Stimulated activated CD4-positive, alpha-beta T cell treated with anti-CD3 and anti-CD28 coated beads, Interleukin-4, amount 100 ng/mL, for 24 hours (primary cell): ENCODE data around the gene AMOTL1.
"Not testable (repeated sequence)": the region's sequence is repeated elsewhere in the genome, so short reads cannot be mapped to it uniquely, and the experiment has no call there.

ENCODE experiments used
- DNase-seq: peaks from one replicate; pipeline ENCODE4 v3.0.0-alpha.2; 2020

Gene AMOTL1

DNA sequence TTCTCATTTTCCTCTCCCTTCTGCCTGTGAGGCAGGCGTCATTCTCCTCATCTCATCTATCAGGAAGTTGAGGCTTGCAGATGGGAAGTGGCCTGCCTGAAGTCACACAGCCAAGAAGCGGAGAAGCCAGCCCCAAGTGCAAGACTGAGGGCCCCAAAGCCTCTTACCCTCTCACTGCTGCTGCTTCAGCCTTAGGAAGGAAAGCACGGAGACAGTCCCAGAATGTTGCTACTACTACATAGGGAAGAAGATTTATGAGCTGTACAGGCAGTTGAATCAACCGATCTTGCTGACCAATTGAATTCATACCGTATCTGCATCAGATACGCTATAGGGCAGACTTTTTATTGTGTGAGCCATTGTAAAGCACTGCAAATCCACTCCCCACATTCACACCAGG lies 116.2 kb downstream of the AMOTL1 start:
- DNase-seq = no peak

- DNase-seq = no peak
Measured at GRCh38 chr11:94885133-94885532, 117.0 kb downstream of the AMOTL1 start.

DNA sequence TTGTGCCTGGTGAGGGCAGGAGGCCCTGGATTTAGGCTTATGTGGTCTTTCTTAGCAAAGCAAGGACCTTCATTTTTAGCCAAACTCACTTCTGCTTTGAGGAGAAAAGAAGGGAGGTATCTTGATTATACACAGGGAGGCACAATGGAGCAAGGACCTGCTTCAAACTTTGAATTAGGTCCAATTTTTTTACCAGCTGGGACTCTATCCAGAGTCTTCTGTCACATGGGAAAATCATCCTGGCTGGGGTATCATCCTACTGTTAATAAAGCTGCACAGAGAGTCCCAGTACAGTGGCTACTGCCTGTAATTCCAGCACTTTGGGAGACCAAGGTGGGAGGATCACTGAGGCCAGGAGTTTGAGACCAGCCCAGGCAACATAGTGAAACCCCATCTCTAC lies 117.4 kb downstream of the AMOTL1 start:
- no peak for DNase-seq

DNA sequence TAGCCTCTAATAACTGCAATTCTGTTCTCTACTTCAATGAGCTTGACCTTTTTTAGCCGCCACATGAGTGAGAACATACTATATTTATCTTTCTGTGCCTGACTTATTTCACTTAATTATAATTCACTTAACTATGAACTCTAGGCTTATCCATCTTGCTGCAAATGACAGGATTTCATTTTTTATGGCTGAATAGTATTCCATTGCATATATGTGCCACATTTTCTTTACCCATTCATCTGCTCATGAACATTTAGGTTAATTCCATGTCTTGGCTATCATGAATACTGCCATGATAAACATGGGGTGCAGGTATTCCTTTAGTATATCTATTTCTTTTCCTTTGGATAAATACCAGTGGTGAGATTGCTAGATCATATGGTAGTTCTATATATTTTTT lies 120.0 kb downstream of the AMOTL1 start:
- DNase-seq = no peak

DNA sequence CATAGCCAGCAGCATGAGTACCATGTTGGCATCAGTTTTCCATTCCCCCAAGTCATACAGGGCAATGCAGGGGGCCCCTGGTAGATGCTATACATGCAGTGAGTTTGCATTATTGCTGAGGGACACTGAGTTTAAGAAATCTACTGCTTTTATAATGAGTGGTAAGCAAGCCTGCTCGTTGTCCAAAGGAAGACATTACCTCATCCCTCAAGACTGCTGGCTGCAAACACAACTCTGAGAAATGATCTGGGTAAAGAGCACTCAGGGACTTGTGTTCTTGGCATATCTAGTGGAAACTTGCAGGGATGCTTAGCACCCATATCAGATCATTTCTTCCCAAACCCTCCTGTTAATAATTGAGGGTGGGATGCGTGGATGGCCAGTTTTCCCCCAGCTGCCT lies 127.3 kb downstream of the AMOTL1 start:
- no peak for DNase-seq

- no peak for DNase-seq
Measured at GRCh38 chr11:94895971-94896370, 127.8 kb downstream of the AMOTL1 start.

DNA sequence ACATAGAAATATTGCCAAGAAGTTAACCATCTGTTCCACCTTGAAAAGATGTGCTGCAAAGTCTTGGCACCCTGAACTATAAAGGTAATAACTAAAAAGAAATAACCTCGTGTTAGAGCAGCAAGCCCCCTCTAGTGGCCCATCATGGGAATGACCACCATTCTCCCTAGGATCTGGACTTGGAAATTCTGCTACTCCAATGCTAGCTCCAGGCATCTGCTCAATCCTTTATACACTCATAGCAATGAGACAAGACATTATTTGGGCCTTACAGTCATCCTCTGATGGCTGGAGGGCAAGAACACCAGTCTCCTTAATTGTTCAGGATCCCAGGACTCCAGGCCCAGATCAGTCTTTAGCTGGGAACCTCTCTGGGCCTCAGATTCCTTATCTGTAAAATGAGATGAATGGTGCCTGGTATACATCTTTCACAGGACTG lies 129.2 kb downstream of the AMOTL1 start:
- DNase-seq = peak; percentile 45

DNA sequence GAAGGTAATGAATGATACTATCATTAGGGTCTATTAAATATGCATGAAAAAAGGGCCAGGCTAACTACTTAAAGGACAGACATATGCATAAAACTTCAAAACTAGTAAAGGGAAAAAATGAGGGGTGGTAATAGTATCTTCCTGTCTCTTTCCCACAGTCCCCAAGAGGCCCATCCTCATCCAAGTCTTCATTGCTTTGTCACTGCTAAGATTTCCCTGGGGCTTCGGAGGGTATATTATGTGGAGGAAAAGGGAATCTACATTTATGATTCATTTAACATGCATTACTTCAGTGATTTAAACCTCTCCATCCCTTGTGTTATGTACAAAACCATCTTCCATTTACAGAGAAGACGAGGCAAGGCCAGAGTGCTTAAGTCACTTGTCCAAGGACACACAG lies 139.1 kb downstream of the AMOTL1 start:
- DNase-seq = no peak

DNA sequence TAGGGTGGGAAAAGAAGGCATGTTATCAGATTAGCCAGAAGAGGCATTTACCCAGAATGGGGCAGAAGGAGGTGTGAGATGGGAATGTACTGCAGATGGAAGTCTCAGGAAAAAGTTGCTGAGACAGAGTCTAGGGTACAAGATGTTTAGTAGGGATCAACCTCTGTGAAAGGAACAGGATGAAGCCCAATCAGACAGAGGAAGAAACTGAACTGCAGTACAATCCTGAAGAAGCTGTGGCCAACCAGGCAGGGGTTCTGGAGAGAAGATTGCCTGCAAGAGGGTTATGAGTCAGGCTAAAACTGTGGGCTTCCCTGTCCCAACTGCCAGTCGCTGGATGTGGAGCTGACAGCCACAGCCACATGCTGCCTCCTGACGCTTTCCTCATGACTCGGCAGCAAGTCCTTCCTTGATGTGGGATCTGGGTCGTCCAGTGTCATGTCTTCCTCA lies 141.2 kb downstream of the AMOTL1 start:
- DNase-seq = no peak

GRCh38 chr11:94910270-94910669 lies 142.1 kb downstream of the AMOTL1 start:
- no peak for DNase-seq

DNA sequence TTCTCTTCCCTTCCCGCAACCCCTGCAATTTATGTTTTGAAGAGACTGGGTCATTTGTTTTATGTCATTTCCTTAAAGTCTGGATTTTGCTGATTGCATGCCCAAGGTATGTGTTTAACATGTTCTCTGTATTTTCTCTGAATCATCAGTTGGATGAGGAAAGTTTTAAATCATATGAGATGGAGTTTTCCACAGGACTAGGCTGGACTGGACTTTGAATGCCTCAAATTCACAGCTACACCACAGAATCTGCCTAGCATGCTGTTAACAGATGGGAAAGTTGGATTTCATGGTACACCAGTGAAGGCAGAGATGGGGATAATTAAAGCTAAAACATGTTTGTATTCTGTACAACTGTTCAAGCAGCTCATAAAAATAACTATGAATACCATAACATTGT lies 142.6 kb downstream of the AMOTL1 start:
- DNase-seq = no peak

DNA sequence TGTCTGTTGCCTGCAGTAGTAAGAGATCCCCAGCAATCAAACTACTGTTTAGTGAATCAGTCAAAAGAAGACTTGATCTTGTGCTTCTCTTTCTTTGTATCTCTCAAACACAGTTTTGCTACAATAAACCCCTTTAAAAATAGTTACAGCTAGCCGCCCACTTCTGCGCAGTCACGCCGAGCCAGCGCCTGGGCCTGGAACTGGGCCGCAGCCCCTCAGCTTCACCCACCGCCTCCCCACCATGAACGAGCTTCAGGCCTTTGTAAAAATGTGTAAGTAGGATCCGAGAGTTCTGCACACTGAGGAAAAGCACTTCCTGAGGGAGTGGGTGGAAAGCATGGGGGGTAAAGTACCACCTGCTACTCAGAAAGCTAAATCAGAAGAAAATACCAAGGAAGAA lies 144.7 kb downstream of the AMOTL1 start:
- DNase-seq = no peak

DNA sequence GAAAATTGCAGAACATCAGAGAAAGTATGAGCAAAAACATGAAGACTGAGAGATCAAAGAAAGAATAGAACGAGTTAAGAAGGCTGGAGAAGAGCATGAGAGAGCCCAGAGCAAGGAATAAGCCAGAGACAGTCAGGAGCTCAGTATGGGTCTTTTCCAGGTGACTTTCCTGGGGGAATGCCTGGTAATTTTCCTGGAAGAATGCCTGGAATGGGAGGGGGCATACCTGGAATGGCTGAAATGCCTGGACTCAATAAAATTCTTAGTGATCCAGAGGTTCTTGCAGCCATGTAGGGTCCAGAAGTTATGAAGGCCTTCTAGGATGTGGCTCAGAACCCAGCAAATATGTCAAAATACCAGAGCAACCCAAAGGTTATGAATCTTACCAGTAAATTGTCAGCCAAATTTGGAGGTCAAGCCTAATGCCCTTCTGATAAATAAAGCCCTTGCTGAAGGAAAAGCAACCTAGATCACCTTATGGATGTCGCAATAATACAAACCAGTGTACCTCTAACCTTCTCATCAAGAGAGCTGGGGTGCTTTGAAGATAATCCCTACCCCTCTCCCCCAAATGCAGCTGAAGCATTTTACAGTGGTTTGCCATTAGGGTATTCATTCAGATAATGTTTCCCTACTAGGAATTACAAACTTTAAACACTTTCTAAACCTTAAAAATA lies 145.7 kb downstream of the AMOTL1 start:
- DNase-seq = not testable (repeated sequence)

- DNase-seq = no peak
Measured at GRCh38 chr11:94920311-94920710, 152.2 kb downstream of the AMOTL1 start.

DNA sequence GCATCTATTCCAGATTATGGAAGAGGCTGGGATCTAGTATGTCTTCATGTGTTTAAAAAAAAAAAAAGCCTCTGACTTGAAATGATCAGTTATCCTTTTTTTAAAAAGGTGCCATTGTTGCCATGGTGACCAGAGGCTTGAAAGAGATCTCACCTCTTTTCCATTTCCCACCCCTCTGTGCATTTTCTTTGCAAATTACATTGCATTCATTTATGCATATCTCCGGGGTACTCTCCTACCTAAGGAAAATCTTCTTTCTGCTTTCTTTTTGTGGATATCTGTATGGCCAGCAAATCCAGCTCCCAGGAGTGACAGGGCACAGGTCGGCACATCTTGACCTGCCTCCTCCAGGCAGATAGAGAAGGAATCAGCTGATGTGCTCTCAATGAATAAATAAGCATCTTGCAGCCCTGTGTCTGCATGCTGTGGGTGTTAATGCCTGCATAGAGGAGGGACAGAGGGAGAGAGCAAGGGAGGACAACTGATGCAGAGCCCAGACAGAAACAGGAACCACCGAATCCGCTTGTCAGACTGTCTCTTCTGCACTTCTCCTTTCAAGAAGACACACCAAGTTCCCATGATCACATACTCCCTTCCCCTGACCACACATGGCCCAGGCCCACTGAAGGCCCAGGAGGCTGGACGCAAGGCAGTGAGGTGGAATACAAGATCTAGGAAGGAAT lies 154.3 kb downstream of the AMOTL1 start:
- DNase-seq = no peak

DNA sequence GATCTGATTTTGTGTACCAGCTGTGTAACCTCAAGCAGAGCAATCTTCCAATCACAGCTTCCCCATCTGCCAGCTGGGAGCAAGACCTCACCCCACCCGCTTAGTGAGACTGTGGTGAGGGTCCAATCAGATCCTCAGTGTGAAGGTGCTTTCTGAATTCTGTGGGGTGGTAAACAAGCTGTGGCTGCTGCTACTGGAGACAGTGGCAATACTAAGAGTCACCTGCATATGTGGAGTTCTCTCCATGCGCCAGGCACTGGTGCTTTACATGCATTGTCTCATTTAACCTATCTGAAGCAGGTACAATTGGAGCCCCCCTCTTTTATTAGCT lies 154.8 kb downstream of the AMOTL1 start:
- no peak for DNase-seq

DNA sequence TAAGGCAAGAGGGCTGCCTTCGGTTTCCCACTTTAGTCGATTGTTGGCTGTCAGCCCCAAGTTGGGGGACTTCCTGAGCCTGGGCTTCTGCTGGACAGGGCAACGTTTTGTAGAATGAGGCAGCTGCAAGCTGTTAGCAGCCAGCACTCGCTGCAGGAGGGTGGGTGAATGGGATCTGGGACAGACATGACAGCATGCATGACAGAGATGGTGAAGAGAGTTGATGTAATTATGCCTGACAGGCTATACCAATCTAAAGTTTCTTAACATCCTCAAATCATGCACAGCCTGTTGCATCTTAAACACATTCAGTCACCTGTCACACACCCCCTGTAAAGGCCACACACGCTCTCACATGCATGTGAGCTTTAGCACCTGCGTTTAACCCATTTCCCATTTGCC lies 156.0 kb downstream of the AMOTL1 start:
- no peak for DNase-seq

GRCh38 chr11:94924612-94925011 lies 156.5 kb downstream of the AMOTL1 start:
- DNase-seq = no peak

GRCh38 chr11:94925422-94926270 lies 157.5 kb downstream of the AMOTL1 start:
- DNase-seq = no peak

- no peak for DNase-seq
Measured at GRCh38 chr11:94926271-94926625, 158.1 kb downstream of the AMOTL1 start.
